Neural progenitor cell (in vitro differentiated cells): ENCODE results near the gene WASL. TPM values are rescaled to one million over a fixed set of nuclear protein-coding genes. Genes with fewer than 3 reads are reported as not detected.
A peak's percentile ranks its signal among the peaks of the same experiment; 100 is the strongest.

Experiments
- DNase-seq: peaks from one replicate; pipeline ENCODE4 v3.0.0-alpha.2; 2016; ENCODE audit warnings: low spot score
- H2AFZ ChIP-seq: fragments of 200-600 bp; sonication (generic); replicated peaks from 2 replicates; pipeline ENCODE4 v1.6.1; 2016; ENCODE audit warnings: antibody characterized with exemption
- H3F3A ChIP-seq: fragments of 200-600 bp; sonication (generic); 2 replicates; pipeline ENCODE4 v1.6.1; 2016; ENCODE audit warnings: antibody characterized with exemption, low read depth
- H3K27ac ChIP-seq: fragments of 200-600 bp; sonication (generic); 2 replicates; pipeline ENCODE4 v1.5.1; 2016; ENCODE audit warnings: mild to moderate bottlenecking
- H3K27me3 ChIP-seq: fragments of 200-600 bp; sonication (generic); 2 replicates; pipeline ENCODE4 v1.6.1; 2016; ENCODE audit warnings: mild to moderate bottlenecking, moderate library complexity
- H3K36me3 ChIP-seq: fragments of 200-600 bp; sonication (generic); 2 replicates; pipeline ENCODE4 v1.5.1; 2016
- H3K4me1 ChIP-seq: fragments of 200-600 bp; sonication (generic); 2 replicates; pipeline ENCODE4 v1.6.1; 2016; ENCODE audit warnings: mixed run types
- H3K4me2 ChIP-seq: fragments of 200-600 bp; sonication (generic); 2 replicates; pipeline ENCODE4 v1.6.1; 2016
- H3K4me3 ChIP-seq: fragments of 200-600 bp; sonication (generic); 2 replicates; pipeline ENCODE4 v1.5.1; 2016
- H3K79me2 ChIP-seq: fragments of 200-600 bp; sonication (generic); 2 replicates; pipeline ENCODE4 v1.6.1; 2016; ENCODE audit warnings: low read depth
- H3K9ac ChIP-seq: fragments of 200-600 bp; sonication (generic); 2 replicates; pipeline ENCODE4 v1.6.1; 2016
- H3K9me3 ChIP-seq: fragments of 200-600 bp; sonication (generic); 2 replicates; pipeline ENCODE4 v1.5.1; 2016; ENCODE audit warnings: low read depth
- H4K20me1 ChIP-seq: fragments of 200-600 bp; sonication (generic); 2 replicates; pipeline ENCODE4 v1.6.1; 2016; ENCODE audit warnings: low read depth
- H3K27ac Mint-ChIP-seq: 3 replicates; pipeline ENCODE4 v1.8.0; 2021; ENCODE audit warnings: mixed read lengths
- H3K27me3 Mint-ChIP-seq: 2 replicates; pipeline ENCODE4 v1.8.0; 2022; ENCODE audit warnings: low read depth, mild to moderate bottlenecking, inconsistent platforms, moderate library complexity, mixed read lengths; ENCODE audit not compliant: insufficient read depth
- H3K36me3 Mint-ChIP-seq: 3 replicates; pipeline ENCODE4 v1.8.0; 2021; ENCODE audit warnings: mixed read lengths
- H3K4me1 Mint-ChIP-seq: 3 replicates; pipeline ENCODE4 v1.8.0; 2021; ENCODE audit warnings: mixed read lengths
- H3K4me3 Mint-ChIP-seq: 3 replicates; pipeline ENCODE4 v1.8.0; 2021; ENCODE audit warnings: mild to moderate bottlenecking, moderate library complexity, mixed read lengths
- H3K9me3 Mint-ChIP-seq: 3 replicates; pipeline ENCODE4 v1.8.0; 2020; ENCODE audit warnings: mixed read lengths
- EZH2 ChIP-seq: fragments of 200-600 bp; sonication (generic); IDR thresholded peaks from 2 replicates; pipeline ENCODE4 v1.6.1; 2017; ENCODE audit warnings: antibody characterized with exemption, mild to moderate bottlenecking, moderate library complexity
- EZH2phosphoT487 ChIP-seq: fragments of 200-600 bp; sonication (generic); IDR thresholded peaks from 2 replicates; pipeline ENCODE4 v1.6.1; 2017; ENCODE audit warnings: antibody characterized with exemption
- total RNA-seq: library from RNA; depleted of rRNA; stranded (reverse); fragments of >200 nt; gene quantifications from 2 replicates; pipeline ENCODE4 v1.2.3, GENCODE V29; 2015; ENCODE audit warnings: low replicate concordance
- TF ChIP-seq, protein P1 (sequence below): fragments of 200-600 bp; sonication (generic); IDR thresholded peaks from 2 replicates; pipeline ENCODE4 v1.5.1; 2017; ENCODE audit warnings: antibody characterized with exemption, mild to moderate bottlenecking

WASL gene
- total RNA-seq, 1 donor from 2014 or later, result 30.4 TPM

- no peak for DNase-seq
- Histone ChIP-seq H3K27ac (no peak overlapping the region), H3F3A (no peaks in the 10 kb centered on the region), H2AFZ (peak overlapping the region; percentile 50), H3K4me2 (no peak overlapping the region), H3K79me2 (no peaks in the 10 kb centered on the region), H3K9ac (no peak overlapping the region), H3K36me3 (no peaks in the 10 kb centered on the region), H4K20me1 (no peaks in the 10 kb centered on the region), H3K9me3 (no peaks in the 10 kb centered on the region), H3K27me3 (no peaks in the 10 kb centered on the region), H3K4me1 (peaks cover 18% of the 10 kb centered on the region), H3K4me3 (no peak overlapping the region)
- Mint-ChIP-seq H3K27me3 (no peaks in the 10 kb centered on the region), H3K27ac (no peak overlapping the region), H3K9me3 (peaks cover 2% of the 10 kb centered on the region), H3K36me3 (no peaks in the 10 kb centered on the region), H3K4me3 (no peak overlapping the region), H3K4me1 (peaks cover 15% of the 10 kb centered on the region)
- no peak for TF ChIP-seq EZH2phosphoT487
- no peak for TF ChIP-seq EZH2
- TF ChIP-seq, protein P1, sequence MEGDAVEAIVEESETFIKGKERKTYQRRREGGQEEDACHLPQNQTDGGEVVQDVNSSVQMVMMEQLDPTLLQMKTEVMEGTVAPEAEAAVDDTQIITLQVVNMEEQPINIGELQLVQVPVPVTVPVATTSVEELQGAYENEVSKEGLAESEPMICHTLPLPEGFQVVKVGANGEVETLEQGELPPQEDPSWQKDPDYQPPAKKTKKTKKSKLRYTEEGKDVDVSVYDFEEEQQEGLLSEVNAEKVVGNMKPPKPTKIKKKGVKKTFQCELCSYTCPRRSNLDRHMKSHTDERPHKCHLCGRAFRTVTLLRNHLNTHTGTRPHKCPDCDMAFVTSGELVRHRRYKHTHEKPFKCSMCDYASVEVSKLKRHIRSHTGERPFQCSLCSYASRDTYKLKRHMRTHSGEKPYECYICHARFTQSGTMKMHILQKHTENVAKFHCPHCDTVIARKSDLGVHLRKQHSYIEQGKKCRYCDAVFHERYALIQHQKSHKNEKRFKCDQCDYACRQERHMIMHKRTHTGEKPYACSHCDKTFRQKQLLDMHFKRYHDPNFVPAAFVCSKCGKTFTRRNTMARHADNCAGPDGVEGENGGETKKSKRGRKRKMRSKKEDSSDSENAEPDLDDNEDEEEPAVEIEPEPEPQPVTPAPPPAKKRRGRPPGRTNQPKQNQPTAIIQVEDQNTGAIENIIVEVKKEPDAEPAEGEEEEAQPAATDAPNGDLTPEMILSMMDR, result no peak
These were observed 86.0 kb downstream of the WASL start for GRCh38 chr7:123662755-123663154.

DNA sequence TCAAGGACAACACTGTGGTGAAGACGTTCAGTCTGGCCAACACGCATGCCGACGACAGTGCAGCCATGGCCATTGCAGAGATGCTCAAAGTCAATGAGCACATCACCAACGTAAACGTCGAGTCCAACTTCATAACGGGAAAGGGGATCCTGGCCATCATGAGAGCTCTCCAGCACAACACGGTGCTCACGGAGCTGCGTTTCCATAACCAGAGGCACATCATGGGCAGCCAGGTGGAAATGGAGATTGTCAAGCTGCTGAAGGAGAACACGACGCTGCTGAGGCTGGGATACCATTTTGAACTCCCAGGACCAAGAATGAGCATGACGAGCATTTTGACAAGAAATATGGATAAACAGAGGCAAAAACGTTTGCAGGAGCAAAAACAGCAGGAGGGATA lies 86.5 kb downstream of the WASL start:
- H3K36me3 Mint-ChIP-seq, result no peaks in the 10 kb centered on the region
- H3K4me3 Mint-ChIP-seq, result no peak overlapping the region
- H3K4me2 ChIP-seq, result no peak overlapping the region
- peaks cover 2% of the 10 kb centered on the region for H3K9me3 Mint-ChIP-seq
- H3F3A ChIP-seq, result no peaks in the 10 kb centered on the region
- DNase-seq, result no peak
- H3K4me1 ChIP-seq, result peaks cover 18% of the 10 kb centered on the region
- no peaks in the 10 kb centered on the region for H3K36me3 ChIP-seq
- no peak overlapping the region for H3K4me3 ChIP-seq
- no peaks in the 10 kb centered on the region for H3K27me3 Mint-ChIP-seq
- no peaks in the 10 kb centered on the region for H3K79me2 ChIP-seq
- TF ChIP-seq EZH2phosphoT487 (no peak), EZH2 (no peak)
- TF ChIP-seq, protein P1, result no peak
- H3K4me1 Mint-ChIP-seq, result peaks cover 15% of the 10 kb centered on the region
- H4K20me1 ChIP-seq, result no peaks in the 10 kb centered on the region
- H3K27ac Mint-ChIP-seq, result no peak overlapping the region
- no peaks in the 10 kb centered on the region for H3K27me3 ChIP-seq
- no peaks in the 10 kb centered on the region for H3K9me3 ChIP-seq
- no peak overlapping the region for H3K9ac ChIP-seq
- H3K27ac ChIP-seq, result no peak overlapping the region
- no peak overlapping the region for H2AFZ ChIP-seq

DNA sequence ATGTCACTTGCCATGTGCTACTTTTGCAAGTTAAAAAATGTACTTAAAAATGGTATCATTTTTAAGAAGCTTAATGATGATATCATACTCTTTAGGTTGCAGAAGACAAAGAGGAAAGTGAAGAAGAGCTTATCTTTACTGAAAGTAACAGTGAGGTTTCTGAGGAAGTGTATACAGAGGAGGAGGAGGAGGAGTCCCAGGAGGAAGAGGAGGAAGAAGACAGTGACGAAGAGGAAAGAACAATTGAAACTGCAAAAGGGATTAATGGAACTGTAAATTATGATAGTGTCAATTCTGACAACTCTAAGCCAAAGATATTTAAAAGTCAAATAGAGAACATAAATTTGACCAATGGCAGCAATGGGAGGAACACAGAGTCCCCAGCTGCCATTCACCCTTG lies 87.0 kb downstream of the WASL start:
- TF ChIP-seq EZH2phosphoT487, result no peak
- TF ChIP-seq, protein P1, result no peak
- TF ChIP-seq EZH2, result no peak
- H3K36me3 ChIP-seq, result no peaks in the 10 kb centered on the region
- H3K4me2 ChIP-seq, result no peak overlapping the region
- H4K20me1 ChIP-seq, result no peaks in the 10 kb centered on the region
- H3K4me1 ChIP-seq, result peaks cover 18% of the 10 kb centered on the region
- Mint-ChIP-seq H3K27ac (no peak overlapping the region), H3K27me3 (no peaks in the 10 kb centered on the region), H3K4me1 (peaks cover 15% of the 10 kb centered on the region), H3K36me3 (no peaks in the 10 kb centered on the region), H3K9me3 (peaks cover 2% of the 10 kb centered on the region), H3K4me3 (no peak overlapping the region)
- no peak overlapping the region for H3K4me3 ChIP-seq
- no peaks in the 10 kb centered on the region for H3K9me3 ChIP-seq
- no peak overlapping the region for H2AFZ ChIP-seq
- H3K79me2 ChIP-seq, result no peaks in the 10 kb centered on the region
- no peaks in the 10 kb centered on the region for H3K27me3 ChIP-seq
- no peaks in the 10 kb centered on the region for H3F3A ChIP-seq
- H3K27ac ChIP-seq, result no peak overlapping the region
- no peak overlapping the region for H3K9ac ChIP-seq
- no peak for DNase-seq
